C4-2B (cell line): ENCODE data around the gene OXLD1.

Experiments used
- ZFX ChIP-seq: fragments of 450-650 bp; IDR thresholded peaks from 2 replicates; pipeline ENCODE4 v1.6.1; 2017
- TF ChIP-seq, protein P1 (sequence below): fragments of 450-650 bp; conservative IDR thresholded peaks from 2 replicates; pipeline ENCODE4 v1.5.1; 2017; ENCODE audit warnings: mild to moderate bottlenecking

DNA sequence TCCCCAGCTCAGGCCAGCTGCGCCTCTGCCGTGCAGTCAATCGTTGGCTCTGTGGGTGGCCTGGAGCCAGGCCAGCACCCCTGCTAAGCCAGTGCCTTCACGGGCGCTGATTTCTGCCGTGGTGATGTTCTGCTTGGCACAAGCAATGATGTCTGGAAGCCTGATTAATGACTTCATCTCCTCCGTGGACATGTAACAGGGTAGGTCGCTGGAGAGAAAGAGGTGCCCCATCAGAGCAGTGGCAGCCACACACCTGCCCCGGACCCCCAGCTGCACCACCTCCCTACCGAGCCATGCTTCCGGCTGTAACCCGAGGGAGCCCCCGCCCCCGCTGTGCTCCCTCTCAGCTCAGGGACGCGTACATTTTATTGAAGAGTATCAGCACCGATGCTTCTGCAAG, 15.3 kb upstream of the OXLD1 start:
- TF ChIP-seq, protein P1, sequence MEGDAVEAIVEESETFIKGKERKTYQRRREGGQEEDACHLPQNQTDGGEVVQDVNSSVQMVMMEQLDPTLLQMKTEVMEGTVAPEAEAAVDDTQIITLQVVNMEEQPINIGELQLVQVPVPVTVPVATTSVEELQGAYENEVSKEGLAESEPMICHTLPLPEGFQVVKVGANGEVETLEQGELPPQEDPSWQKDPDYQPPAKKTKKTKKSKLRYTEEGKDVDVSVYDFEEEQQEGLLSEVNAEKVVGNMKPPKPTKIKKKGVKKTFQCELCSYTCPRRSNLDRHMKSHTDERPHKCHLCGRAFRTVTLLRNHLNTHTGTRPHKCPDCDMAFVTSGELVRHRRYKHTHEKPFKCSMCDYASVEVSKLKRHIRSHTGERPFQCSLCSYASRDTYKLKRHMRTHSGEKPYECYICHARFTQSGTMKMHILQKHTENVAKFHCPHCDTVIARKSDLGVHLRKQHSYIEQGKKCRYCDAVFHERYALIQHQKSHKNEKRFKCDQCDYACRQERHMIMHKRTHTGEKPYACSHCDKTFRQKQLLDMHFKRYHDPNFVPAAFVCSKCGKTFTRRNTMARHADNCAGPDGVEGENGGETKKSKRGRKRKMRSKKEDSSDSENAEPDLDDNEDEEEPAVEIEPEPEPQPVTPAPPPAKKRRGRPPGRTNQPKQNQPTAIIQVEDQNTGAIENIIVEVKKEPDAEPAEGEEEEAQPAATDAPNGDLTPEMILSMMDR, result no peak
- TF ChIP-seq ZFX, result no peak
